ENCODE data around the gene CEP192.
"Not testable (repeated sequence)": the region's sequence is repeated elsewhere in the genome, so short reads cannot be mapped to it uniquely, and the experiment has no call there.

The CEP192 gene

GRCh38 chr18:13032173-13032572 is 41.0 kb downstream of the CEP192 start:
- DNase-seq = no peak

GRCh38 chr18:13035249-13035914 is 44.2 kb downstream of the CEP192 start:
- DNase-seq = no peak

- DNase-seq = no peak
Measured at GRCh38 chr18:13036622-13037320, 45.6 kb downstream of the CEP192 start.

- no peak for DNase-seq
Measured at GRCh38 chr18:13039806-13040205, 48.6 kb downstream of the CEP192 start.

GRCh38 chr18:13043066-13043465 is 51.9 kb downstream of the CEP192 start:
- no peak for DNase-seq

GRCh38 chr18:13048061-13048595 is 57.0 kb downstream of the CEP192 start:
- no peak for DNase-seq

GRCh38 chr18:13051159-13051558 is 60.0 kb downstream of the CEP192 start:
- no peak for DNase-seq

- no peak for DNase-seq
Measured at GRCh38 chr18:13051950-13052349, 60.8 kb downstream of the CEP192 start.

- DNase-seq = no peak
Measured at GRCh38 chr18:13054336-13054735, 63.2 kb downstream of the CEP192 start.

GRCh38 chr18:13061630-13062189 is 70.5 kb downstream of the CEP192 start:
- no peak for DNase-seq

- DNase-seq = no peak
Measured at GRCh38 chr18:13067124-13067523, 76.0 kb downstream of the CEP192 start.

- no peak for DNase-seq
Measured at GRCh38 chr18:13067966-13068365, 76.8 kb downstream of the CEP192 start.

- DNase-seq = no peak
Measured at GRCh38 chr18:13070460-13070859, 79.3 kb downstream of the CEP192 start.

GRCh38 chr18:13076886-13077285 is 85.7 kb downstream of the CEP192 start:
- DNase-seq = no peak

GRCh38 chr18:13077473-13077872 is 86.3 kb downstream of the CEP192 start:
- no peak for DNase-seq

GRCh38 chr18:13078065-13078464 is 86.9 kb downstream of the CEP192 start:
- not testable (repeated sequence) for DNase-seq

GRCh38 chr18:13086906-13087305 is 95.7 kb downstream of the CEP192 start:
- no peak for DNase-seq

- DNase-seq = no peak
Measured at GRCh38 chr18:13095466-13095865, 104.3 kb downstream of the CEP192 start.

- DNase-seq = no peak
Measured at GRCh38 chr18:13096232-13096631, 105.1 kb downstream of the CEP192 start.

GRCh38 chr18:13096719-13097118 is 105.6 kb downstream of the CEP192 start:
- no peak for DNase-seq

GRCh38 chr18:13098104-13098503 is 106.9 kb downstream of the CEP192 start:
- DNase-seq = not testable (repeated sequence)

- DNase-seq = no peak
Measured at GRCh38 chr18:13099113-13099512, 108.0 kb downstream of the CEP192 start.

- no peak for DNase-seq
Measured at GRCh38 chr18:13100942-13101658, 109.9 kb downstream of the CEP192 start.
